ENCODE data around the gene GRXCR1.

- TF ChIP-seq EZH2phosphoT487 (IDR thresholded peaks at IDR 0.05; ENCODE audit: low read depth) (no peak), CTCF (IDR thresholded peaks at IDR 0.05; ENCODE audit: low read depth, low read length) (no peak)
Observed at GRCh38 chr4:42914937-42915336, 22.4 kb downstream of the GRXCR1 start.
